HUDEP-2 (cell line): ENCODE results near the gene GLYR1.

ENCODE experiments used
- DNase-seq, 76 experiments: peaks; one replicate each; lab custom pipeline; 2025; ENCODE audit not compliant: unreplicated experiment in 76 of 76; lab: John Stamatoyannopoulos, UW

Gene GLYR1

GRCh38 chr16:4768549-4769305 lies 78.4 kb downstream of the GLYR1 start:
- peak in 75 of 76 experiments; percentile 26 to 92 (median 81) for DNase-seq

DNA sequence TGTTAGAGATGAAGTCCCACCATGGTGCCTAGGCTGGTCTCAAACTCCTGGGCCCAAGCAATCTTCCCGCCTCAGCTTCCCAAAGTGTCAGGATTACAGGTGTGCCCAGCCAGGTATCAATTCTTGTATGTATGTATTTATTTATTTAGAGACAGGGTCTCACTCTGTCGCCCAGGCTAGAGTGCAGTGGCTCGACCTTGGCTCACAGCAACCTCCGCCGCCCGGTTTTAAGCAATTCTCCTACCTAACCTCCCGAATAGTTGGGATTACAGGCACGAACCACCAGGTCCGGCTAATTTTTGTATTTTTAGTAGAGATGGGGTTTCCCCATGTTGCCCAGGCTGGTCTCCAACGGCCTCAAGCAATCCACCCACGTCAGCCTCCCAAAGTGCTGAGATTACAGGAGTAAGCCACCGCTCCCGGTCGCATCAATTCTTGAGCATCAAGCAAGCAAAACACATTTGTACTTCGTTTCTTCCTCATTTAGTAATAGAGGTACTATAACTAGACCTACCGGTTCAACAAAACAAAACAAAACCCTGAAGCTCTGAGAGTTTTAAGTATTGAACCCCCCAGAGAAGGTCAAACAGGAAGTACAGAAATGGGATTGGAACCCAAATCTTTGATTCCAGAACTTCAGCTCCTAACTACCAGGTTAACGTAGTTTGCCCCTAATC lies 79.1 kb downstream of the GLYR1 start:
- no peak for DNase-seq

DNA sequence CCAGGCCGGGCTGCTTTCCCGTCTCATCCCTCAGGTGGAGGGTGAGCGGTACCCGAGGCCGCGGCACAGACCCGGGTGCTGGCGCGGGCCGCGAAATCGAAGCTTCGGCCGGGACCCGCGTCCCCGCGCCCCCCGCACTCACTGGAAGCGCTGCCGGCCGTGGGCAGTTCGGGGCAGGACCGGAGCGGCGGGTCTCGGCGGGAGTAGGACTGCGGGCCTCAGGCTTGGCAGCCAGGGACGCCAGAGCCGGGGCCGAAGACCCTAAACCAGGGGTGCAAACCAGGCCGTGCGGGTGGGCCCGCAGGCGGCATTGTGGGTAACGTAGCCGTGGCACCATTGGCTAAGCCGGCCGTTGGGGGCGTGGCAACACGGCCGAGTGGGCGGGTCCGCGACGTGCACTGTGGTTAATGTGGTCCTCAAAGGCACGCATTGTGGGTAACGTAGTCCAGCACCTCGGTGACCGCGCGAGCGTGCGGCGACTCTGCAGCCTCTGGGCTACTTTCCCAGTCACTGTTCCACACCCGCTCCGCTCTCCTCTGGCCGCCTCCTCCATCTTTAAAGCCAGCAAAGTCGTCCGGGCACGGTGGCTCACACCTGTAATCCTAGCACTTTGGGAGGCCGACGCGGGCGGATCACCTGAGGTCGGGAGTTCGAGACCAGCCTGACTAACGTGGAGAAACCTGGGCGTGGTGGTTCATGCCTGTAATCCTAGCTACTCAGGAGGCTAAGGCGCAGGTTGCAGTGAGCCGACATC lies 80.0 kb downstream of the GLYR1 start, which contains the start of gene ZNF500:
TSS of gene ZNF500 (minus strand) at position 288 of the 754 bp plus-strand sequence. CDS start 1,184 bp downstream, outside the sequence.
- peak in 75 of 76 experiments; percentile 72 to 98 (median 94) for DNase-seq

GRCh38 chr16:4765511-4766474 lies 81.3 kb downstream of the GLYR1 start:
- DNase-seq = no peak

- DNase-seq = no peak
These were observed 83.3 kb downstream of the GLYR1 start for GRCh38 chr16:4763791-4764190.

GRCh38 chr16:4762205-4762604 lies 84.9 kb downstream of the GLYR1 start:
- no peak for DNase-seq

DNA sequence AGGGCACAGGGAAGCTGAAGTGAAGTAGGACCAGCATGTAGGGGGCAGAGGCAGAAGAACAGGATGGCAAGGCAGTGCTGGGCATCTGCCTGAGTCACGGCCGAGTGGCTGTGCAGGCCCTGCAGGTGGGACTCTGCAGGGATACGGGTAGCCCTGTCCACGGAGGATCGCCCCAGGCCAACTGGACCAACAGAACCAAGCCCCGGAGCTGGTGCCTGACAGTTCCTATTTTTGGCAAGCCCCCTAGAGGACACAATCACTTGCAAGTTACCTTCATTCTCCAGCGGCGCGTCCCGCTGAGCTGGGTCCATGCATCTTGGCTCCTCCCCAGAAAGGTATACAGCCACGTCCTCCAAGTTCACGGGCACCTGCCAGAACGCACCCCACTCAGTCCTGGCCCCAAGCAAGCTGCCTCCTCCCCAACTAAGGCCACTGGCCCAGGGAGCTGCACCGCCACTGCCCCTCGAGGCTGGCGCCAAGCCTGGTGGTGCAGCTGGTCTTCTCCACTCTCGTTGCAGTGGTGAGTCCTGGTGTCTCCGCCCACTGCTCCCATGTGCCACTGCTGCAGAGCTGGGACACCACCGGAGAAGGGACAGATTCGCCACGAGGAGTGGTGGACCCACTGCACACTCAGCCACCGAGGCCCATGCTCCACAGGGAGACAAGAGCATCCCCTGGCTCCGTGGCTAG lies 86.7 kb downstream of the GLYR1 start:
- no peak for DNase-seq

GRCh38 chr16:4755687-4756086 lies 91.4 kb downstream of the GLYR1 start:
- DNase-seq = no peak

DNA sequence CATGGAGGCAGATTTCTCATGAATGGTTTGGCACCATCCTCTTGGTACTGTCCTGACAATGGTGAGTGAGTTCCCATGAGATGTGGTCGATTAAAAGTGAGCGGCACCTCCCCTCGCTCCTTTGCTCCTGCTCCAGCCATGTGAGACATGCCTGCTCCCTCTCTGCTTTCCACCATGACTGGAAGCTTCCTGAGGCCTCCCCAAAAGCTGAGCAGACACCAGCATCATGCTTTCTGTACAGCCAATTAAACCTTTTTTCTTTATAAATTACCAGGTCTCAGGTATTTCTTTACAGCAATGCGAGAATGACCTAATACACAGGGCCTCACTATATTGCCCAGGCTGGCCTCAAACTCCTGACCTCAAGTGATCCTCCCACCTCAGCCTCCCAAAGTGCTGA lies 92.2 kb downstream of the GLYR1 start:
- DNase-seq = no peak

DNA sequence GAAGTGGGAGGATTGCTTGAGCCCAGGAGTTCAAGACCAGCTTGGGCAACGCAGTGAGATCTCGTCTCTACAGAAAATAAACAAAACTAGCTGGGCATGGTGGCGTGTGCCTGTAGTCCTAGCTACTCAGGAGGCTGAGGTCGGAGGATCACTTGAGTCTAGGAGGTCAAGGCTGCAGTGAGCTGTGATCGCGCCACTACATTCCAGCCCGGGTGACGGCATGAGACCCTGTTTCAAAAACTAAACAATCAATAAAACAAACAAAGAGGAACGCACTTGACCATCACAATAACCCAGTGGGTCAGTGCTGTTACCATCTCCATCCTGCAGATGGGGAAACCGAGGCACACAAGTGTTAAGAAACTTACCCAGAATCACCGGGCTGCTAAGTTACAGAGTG lies 93.9 kb downstream of the GLYR1 start:
- DNase-seq = no peak
